HEK293T (cell line): Measurements from ENCODE around the gene EIF1.

Experiments
- BHLHE40 ChIP-seq: fragments of 450-650 bp; IDR thresholded peaks from 2 replicates; pipeline ENCODE4 v1.6.1; 2016; ENCODE audit warnings: mild to moderate bottlenecking, moderate library complexity, borderline replicate concordance
- ELF4 ChIP-seq: fragments of 450-650 bp; IDR thresholded peaks from 2 replicates; pipeline ENCODE4 v1.6.1; 2017; ENCODE audit warnings: antibody characterized with exemption
- FOXA1 ChIP-seq: fragments of 450-650 bp; IDR thresholded peaks from 2 replicates; pipeline ENCODE4 v1.6.1; 2016; ENCODE audit warnings: mild to moderate bottlenecking
- FOXM1 ChIP-seq: fragments of 450-650 bp; IDR thresholded peaks from 2 replicates; pipeline ENCODE4 v1.6.1; 2017; ENCODE audit warnings: mild to moderate bottlenecking, borderline replicate concordance
- HDGF ChIP-seq: fragments of 450-650 bp; IDR thresholded peaks from 2 replicates; pipeline ENCODE4 v1.6.1; 2017; ENCODE audit warnings: antibody characterized with exemption, borderline replicate concordance
- L3MBTL2 ChIP-seq: fragments of 450-650 bp; conservative IDR thresholded peaks from 2 replicates; pipeline ENCODE4 v1.6.1; 2016; ENCODE audit warnings: mild to moderate bottlenecking
- NFRKB ChIP-seq: fragments of 450-650 bp; IDR thresholded peaks from 2 replicates; pipeline ENCODE4 v1.6.1; 2016; ENCODE audit warnings: mild to moderate bottlenecking, moderate library complexity
- PKNOX1 ChIP-seq: fragments of 450-650 bp; IDR thresholded peaks from 2 replicates; pipeline ENCODE4 v1.6.1; 2016
- SP1 ChIP-seq: fragments of 450-650 bp; IDR thresholded peaks from 2 replicates; pipeline ENCODE4 v1.6.1; 2017
- SUZ12 ChIP-seq: fragments of 450-650 bp; IDR thresholded peaks from 2 replicates; pipeline ENCODE4 v1.6.1; 2016; ENCODE audit warnings: mild to moderate bottlenecking
- TARDBP ChIP-seq: fragments of 450-650 bp; IDR thresholded peaks from 2 replicates; pipeline ENCODE4 v1.6.1; 2016

- TF ChIP-seq SP1 (no peak), L3MBTL2 (no peak), ELF4 (no peak), TARDBP (no peak), BHLHE40 (no peak), FOXM1 (no peak), NFRKB (no peak), FOXA1 (no peak), SUZ12 (no peak), PKNOX1 (no peak), HDGF (no peak)
Measured at GRCh38 chr17:41740506-41740905, 51.8 kb downstream of the EIF1 start.
